Endothelial cell (in vitro differentiated cells): ENCODE data around the gene ABCB11. TPM values are rescaled to one million over a fixed set of nuclear protein-coding genes. Genes with fewer than 3 reads are reported as not detected.

ENCODE experiments used
- DNase-seq: peaks from one replicate; pipeline ENCODE4 v3.0.0; 2021; ENCODE audit warnings: low spot score
- H3K27ac Mint-ChIP-seq: one replicate; pipeline ENCODE4 v1.8.0; 2021; ENCODE audit warnings: mixed read lengths, inconsistent platforms; ENCODE audit not compliant: unreplicated experiment
- H3K27me3 Mint-ChIP-seq: one replicate; pipeline ENCODE4 v1.8.0; 2021; ENCODE audit warnings: mild to moderate bottlenecking, moderate library complexity, mixed read lengths, inconsistent platforms; ENCODE audit not compliant: unreplicated experiment
- H3K36me3 Mint-ChIP-seq: one replicate; pipeline ENCODE4 v1.8.0; 2021; ENCODE audit warnings: mild to moderate bottlenecking, low read depth, mixed read lengths, inconsistent platforms; ENCODE audit not compliant: unreplicated experiment
- H3K4me1 Mint-ChIP-seq: one replicate; pipeline ENCODE4 v1.8.0; 2021; ENCODE audit warnings: mild to moderate bottlenecking, mixed read lengths, inconsistent platforms; ENCODE audit not compliant: unreplicated experiment
- H3K4me3 Mint-ChIP-seq: one replicate; pipeline ENCODE4 v1.8.0; 2021; ENCODE audit warnings: mild to moderate bottlenecking, mixed read lengths, inconsistent platforms; ENCODE audit not compliant: unreplicated experiment
- H3K9me3 Mint-ChIP-seq: one replicate; pipeline ENCODE4 v1.8.0; 2021; ENCODE audit warnings: mixed read lengths, inconsistent platforms; ENCODE audit not compliant: unreplicated experiment
- CTCF ChIP-seq: fragments of 200-600 bp; sonication (generic); IDR thresholded peaks from one replicate; pipeline ENCODE4 v1.5.0; 2021; ENCODE audit warnings: antibody characterized with exemption; ENCODE audit not compliant: unreplicated experiment
- long read RNA-seq: library from polyadenylated mRNA; unstranded; transcript quantifications from one replicate; pipeline ENCODE4 v2.0.0, GENCODE V29; 2020; ENCODE audit not compliant: unreplicated experiment
- total RNA-seq: library from RNA; stranded (reverse); fragmentation: NEBNext Ultra II Directional; extraction: Animal tissue kit (Norgen Biotek cat#: 25700); gene quantifications from one replicate; pipeline ENCODE4 v1.2.1, GENCODE V29; 2021; ENCODE audit not compliant: unreplicated experiment

ABCB11 gene
- 1.9 TPM for total RNA-seq
- long read RNA-seq: 0 reads

GRCh38 chr2:169031202-169031601, at the start of gene ABCB11:
Gene ABCB11 (minus strand): TSS chr2:169031324. CDS start chr2:169018125, 13,199 bp downstream.
- Mint-ChIP-seq H3K9me3 (no peaks in the 10 kb centered on the region), H3K36me3 (no peaks in the 10 kb centered on the region), H3K27ac (no peak within 1 kb of the TSS), H3K4me1 (no peaks in the 10 kb centered on the region), H3K27me3 (no peaks in the 10 kb centered on the region), H3K4me3 (no peak within 1 kb of the TSS)
- no peak for TF ChIP-seq CTCF
- DNase-seq: no peak

DNA sequence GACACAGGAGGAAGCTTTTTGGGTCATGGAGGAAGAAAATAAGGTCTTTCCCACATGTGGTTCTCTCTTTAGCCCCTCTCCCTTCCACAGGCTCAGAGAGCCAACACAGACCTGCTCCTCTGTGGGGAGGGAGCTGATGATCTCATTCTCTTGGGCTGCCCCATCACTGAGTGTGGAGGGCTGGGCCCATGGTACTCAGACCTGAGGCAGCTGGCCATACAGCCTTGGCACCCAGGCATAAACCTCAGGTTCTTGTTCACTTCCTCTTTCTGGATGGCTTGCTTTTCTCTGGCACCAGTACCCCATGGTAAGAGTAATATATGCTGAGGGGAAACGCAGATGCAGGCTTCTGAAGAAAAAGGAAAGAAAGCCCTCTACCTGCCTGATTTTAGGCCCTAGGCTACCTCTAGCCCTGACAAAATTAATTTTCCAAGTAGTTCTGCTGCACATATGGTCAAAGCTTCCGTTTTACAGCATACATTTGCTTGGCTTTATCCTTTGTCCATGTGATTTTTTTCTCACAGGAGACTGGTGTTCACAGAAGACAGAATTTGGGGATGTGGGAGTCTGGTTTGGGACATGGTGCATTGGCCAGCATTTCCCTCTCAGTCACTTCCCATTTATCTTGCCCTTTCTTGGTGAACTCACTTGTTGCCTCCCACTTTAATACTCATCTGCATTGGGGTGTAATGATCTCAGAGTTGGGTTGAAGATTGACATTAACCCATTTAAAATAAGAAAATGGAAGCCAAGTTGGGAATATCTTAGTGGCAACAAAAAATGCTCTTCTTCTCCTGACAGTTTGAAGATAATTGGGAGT, 49.3 kb upstream of the ABCB11 start:
- TF ChIP-seq CTCF: no peak
- Mint-ChIP-seq H3K36me3 (no peaks in the 10 kb centered on the region), H3K9me3 (no peaks in the 10 kb centered on the region), H3K27ac (no peak overlapping the region), H3K27me3 (no peaks in the 10 kb centered on the region), H3K4me3 (no peak overlapping the region), H3K4me1 (peaks cover 3% of the 10 kb centered on the region)
- no peak for DNase-seq

DNA sequence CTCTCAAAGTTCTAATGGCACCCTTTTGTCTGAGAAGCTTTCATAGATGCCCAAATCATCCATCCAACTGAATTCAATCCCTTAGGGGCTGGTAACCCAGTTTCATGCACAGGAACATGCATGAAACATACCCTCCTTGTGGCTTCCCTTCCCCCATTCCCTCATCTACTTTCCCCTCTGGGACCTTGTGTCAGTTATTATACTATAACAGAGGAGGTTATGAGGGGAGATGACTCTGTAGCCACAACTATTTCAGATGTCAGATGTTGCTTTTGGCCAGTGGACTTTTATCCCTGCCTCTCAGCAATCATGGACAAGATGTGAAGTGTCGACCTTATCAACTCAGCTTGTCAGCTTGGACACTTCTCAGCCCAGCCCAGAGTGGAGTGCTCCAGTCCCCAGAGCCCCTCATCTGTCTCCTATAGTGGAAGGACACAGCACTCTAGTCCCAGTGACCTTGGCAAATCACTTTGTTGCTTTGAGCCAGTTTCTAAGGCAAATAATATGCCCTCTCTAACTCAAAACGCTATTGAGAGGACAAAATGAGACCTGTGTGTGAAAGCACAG, 46.6 kb upstream of the ABCB11 start:
- no peak for DNase-seq
- H3K27ac Mint-ChIP-seq: no peak overlapping the region
- H3K4me3 Mint-ChIP-seq: no peak overlapping the region
- no peaks in the 10 kb centered on the region for H3K4me1 Mint-ChIP-seq
- H3K36me3 Mint-ChIP-seq: no peaks in the 10 kb centered on the region
- H3K27me3 Mint-ChIP-seq: no peaks in the 10 kb centered on the region
- no peaks in the 10 kb centered on the region for H3K9me3 Mint-ChIP-seq
- no peak for TF ChIP-seq CTCF

GRCh38 chr2:169073963-169074751, 43.0 kb upstream of the ABCB11 start:
- no peaks in the 10 kb centered on the region for H3K4me1 Mint-ChIP-seq
- DNase-seq: no peak
- no peaks in the 10 kb centered on the region for H3K9me3 Mint-ChIP-seq
- TF ChIP-seq CTCF: no peak
- H3K36me3 Mint-ChIP-seq: no peaks in the 10 kb centered on the region
- no peak overlapping the region for H3K4me3 Mint-ChIP-seq
- H3K27ac Mint-ChIP-seq: no peak overlapping the region
- no peaks in the 10 kb centered on the region for H3K27me3 Mint-ChIP-seq
